PFSK-1 (cell line): ENCODE measurements around the gene C10orf62. TPM values are rescaled to one million over a fixed set of nuclear protein-coding genes. Genes with fewer than 3 reads are reported as not detected.

Source experiments
- FOXP2 ChIP-seq: optimal IDR thresholded peaks from 2 replicates; pipeline ENCODE3; 2011; ENCODE audit warnings: borderline replicate concordance, control low read depth, inconsistent platforms; ENCODE audit not compliant: insufficient read depth; ENCODE audit errors: extremely low read length, extremely low read depth
- POLR2AphosphoS5 ChIP-seq: IDR thresholded peaks from 2 replicates; pipeline ENCODE4 v1.6.1; 2012; ENCODE audit warnings: low read depth, mild to moderate bottlenecking, control low read depth, low read length, moderate library complexity
- SIN3A ChIP-seq: IDR thresholded peaks from 2 replicates; pipeline ENCODE4 v1.6.1; 2012; ENCODE audit warnings: mild to moderate bottlenecking, low read length, moderate library complexity, borderline replicate concordance; ENCODE audit not compliant: insufficient read depth
- TAF1 ChIP-seq: IDR thresholded peaks from 2 replicates; pipeline ENCODE4 v1.6.1; 2012; ENCODE audit warnings: low read length, control low read depth, borderline replicate concordance; ENCODE audit not compliant: insufficient read depth
- polyA plus RNA-seq: library from polyadenylated mRNA; unstranded; fragments of >200 nt; gene quantifications from one replicate; pipeline ENCODE4 v1.2.1, GENCODE V29; 2012; ENCODE audit warnings: low read depth, missing spikeins; ENCODE audit not compliant: insufficient read length
- TF ChIP-seq, protein P1 (sequence below), 2 experiments: IDR thresholded peaks; 2 replicates each; pipeline versions ENCODE4 v1.6.1 to v1.8.0; 2011 to 2012; ENCODE audit warnings: low read depth in 2 of 2, low read length in 2 of 2, control low read depth in 1 of 2, inconsistent platforms in 1 of 2, mild to moderate bottlenecking in 1 of 2, moderate library complexity in 1 of 2; ENCODE audit not compliant: insufficient read depth in 1 of 2

Gene C10orf62, protein sequence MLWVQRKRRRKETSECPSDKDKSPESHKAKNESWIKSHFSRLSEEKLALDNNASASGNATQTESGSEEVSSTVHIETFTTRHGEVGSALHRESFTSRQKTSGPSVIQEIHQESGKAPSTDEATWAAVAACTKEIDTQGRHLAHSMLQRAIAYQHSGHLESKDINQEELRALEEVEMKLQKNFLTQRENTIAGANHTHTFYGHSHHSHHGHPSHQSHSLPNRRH
- polyA plus RNA-seq, result not detected

DNA sequence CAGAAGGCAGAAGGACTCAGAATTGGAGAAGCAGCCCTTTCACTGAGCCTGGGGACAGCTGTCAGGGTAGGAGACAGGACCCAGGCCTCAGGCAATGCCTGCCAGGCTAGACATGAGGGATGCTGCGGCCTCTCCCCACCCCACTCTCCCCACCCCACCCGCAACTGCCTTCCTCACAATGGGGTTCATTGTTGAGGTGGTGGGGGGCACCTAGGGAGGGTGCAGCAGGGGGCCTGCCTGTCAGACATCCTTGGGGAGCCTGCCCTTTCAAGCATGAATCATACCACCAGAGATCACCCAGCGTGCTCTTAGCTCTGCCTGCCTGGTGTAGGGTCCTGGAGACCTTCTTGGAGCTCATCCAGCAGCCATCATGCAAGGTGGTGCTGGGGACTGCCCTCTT is at the start of gene C10orf62:
TSS of gene C10orf62 (plus strand) at position 243 of the 400 bp plus-strand sequence. CDS start 177 bp downstream, outside the sequence.
- no peak for TF ChIP-seq TAF1
- TF ChIP-seq FOXP2, result no peak
- TF ChIP-seq POLR2AphosphoS5, result no peak
- TF ChIP-seq, protein P1, sequence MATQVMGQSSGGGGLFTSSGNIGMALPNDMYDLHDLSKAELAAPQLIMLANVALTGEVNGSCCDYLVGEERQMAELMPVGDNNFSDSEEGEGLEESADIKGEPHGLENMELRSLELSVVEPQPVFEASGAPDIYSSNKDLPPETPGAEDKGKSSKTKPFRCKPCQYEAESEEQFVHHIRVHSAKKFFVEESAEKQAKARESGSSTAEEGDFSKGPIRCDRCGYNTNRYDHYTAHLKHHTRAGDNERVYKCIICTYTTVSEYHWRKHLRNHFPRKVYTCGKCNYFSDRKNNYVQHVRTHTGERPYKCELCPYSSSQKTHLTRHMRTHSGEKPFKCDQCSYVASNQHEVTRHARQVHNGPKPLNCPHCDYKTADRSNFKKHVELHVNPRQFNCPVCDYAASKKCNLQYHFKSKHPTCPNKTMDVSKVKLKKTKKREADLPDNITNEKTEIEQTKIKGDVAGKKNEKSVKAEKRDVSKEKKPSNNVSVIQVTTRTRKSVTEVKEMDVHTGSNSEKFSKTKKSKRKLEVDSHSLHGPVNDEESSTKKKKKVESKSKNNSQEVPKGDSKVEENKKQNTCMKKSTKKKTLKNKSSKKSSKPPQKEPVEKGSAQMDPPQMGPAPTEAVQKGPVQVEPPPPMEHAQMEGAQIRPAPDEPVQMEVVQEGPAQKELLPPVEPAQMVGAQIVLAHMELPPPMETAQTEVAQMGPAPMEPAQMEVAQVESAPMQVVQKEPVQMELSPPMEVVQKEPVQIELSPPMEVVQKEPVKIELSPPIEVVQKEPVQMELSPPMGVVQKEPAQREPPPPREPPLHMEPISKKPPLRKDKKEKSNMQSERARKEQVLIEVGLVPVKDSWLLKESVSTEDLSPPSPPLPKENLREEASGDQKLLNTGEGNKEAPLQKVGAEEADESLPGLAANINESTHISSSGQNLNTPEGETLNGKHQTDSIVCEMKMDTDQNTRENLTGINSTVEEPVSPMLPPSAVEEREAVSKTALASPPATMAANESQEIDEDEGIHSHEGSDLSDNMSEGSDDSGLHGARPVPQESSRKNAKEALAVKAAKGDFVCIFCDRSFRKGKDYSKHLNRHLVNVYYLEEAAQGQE (IDR thresholded peaks at IDR 0.05; ENCODE audit: insufficient read depth in 1 of 2, low read depth in 2 of 2, low read length in 2 of 2), result no peak
- no peak for TF ChIP-seq SIN3A

DNA sequence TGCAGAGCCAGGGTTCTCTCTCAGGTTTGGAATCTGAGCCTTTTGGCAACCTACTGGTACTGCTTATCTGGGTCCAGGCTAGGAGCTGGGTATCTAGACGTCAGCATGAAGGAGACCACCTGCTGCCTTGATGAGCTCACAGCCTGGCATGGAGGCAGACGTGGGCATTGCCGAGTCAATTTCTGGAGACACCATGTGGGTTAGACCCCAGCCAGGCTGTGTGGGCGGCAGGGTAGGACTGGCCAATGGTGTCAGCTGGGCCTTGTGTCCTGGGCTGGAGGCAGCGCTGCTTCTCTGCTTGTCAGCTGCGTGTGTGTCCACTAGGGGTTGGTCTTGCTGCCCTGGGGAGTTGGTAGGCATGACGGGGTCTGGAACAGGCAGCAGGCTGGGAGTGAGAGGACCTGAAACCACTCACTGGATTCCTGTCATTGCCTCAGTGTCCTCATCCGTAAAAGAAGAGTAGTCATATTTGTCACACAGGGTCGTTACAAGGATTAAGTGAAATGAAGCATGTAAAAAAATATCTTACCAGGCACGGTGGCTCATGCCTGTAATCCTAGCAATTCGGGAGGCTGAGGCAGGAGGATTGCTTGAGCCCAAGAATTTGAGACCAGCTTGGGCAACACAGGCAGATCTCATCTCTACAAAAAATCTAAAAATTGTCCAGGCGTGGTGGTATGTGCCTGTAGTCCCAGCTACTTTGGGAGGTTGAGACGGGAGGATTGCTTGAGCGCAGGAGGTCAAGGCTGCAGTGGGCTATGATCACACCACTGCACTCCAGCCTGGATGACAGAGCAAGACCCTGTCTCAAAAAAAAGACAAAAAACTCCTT is 48.6 kb upstream of the C10orf62 start:
- TF ChIP-seq FOXP2 (no peak), POLR2AphosphoS5 (no peak), SIN3A (no peak), TAF1 (no peak)
- TF ChIP-seq, protein P1 (IDR thresholded peaks at IDR 0.05; ENCODE audit: insufficient read depth in 1 of 2, low read depth in 2 of 2, low read length in 2 of 2), result no peak

DNA sequence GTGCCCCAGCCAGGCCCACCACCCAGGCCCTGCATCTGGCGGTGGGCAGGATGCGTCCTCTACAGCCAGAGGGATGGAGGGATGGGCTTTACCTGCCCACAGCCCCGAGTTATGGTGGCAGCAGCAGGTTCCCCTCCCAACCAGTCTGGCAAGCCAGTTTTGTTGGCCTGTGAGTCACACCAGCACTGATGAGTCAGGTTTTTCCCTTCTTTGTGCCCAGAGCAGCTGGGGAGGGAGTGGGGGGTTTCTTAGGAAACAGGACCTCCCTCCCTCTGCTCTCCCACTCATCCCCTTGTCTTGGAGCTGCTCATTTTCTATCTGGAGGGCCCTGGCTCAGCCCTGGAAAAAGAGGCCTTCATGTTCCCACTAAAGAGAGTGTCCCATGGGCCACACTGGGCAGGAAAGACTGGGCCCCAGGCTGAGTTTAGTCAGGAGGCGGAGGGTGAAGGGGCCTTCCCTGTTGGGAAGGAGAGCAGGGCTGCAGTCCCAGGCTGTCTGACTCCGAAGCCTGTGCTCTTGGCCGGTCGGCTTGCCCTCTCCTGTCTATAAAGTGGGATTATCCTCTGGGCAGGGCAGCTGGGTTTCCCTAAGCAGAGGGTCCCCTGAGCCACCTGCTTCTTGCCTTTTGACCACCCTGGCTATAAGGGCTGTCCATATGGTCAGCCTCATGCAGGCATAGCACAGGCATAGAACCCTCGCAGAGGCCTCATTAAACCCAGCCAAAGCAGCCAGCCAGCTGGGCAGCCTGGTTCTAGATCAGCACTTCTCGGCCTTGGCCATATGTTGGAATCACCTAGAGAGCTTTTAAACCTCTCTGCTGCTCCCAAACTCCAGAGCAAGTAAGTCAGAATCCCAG is 47.1 kb upstream of the C10orf62 start:
- TF ChIP-seq, protein P1 (IDR thresholded peaks at IDR 0.05; ENCODE audit: insufficient read depth in 1 of 2, low read depth in 2 of 2, low read length in 2 of 2), result peak in 1 of 2 experiments; percentile 38; a peak in 1 of 4 replicates
- TF ChIP-seq TAF1 (no peak), SIN3A (0 out of 2 replicates have a peak, but pooled peaks have one; percentile 65), FOXP2 (peak; percentile 79), POLR2AphosphoS5 (no peak)

DNA sequence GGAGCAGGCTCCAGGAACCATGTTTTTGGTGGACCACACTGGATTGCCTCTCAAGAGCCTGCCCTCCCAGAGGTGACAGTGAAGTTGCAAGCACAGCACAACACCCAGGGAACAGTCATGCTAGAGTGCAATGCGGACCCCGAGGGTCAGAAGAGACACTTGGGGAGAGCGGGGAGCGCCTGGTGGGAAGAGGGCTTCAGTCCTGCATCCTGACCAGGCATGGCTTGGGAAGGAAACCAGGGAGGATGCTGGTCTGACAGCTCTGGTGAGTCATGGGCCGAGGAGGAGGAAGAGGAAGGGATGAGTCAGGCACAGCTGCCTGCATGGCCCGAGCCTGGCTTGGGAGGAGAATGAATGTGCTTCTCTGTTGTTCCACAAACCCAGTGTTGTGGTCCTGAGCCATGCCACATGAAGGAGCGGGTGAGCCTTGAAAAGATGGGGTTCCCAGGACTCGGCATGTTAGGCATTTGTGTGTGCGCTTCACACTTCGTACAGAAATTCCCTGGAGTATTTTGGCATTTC is 46.4 kb upstream of the C10orf62 start:
- TF ChIP-seq TAF1 (no peak; the same call in 1 of the 2 replicates), POLR2AphosphoS5 (peak; percentile 33; the same call in 1 of the 2 replicates), FOXP2 (peak; percentile 90), SIN3A (peak; percentile 85; the same call in 1 of the 2 replicates)
- TF ChIP-seq, protein P1 (IDR thresholded peaks at IDR 0.05; ENCODE audit: insufficient read depth in 1 of 2, low read depth in 2 of 2, low read length in 2 of 2), result no peak
